OCI-LY7 (cell line): Measurements from ENCODE around the gene FGF1. TPM values are rescaled to one million over a fixed set of nuclear protein-coding genes. Genes with fewer than 3 reads are reported as not detected.

Experiments
- BruUV-seq: library from RNA; stranded (reverse); fragments of 400-500 nt; replicated peaks from 2 replicates; lab custom pipeline; 2021; lab: Mats Ljungman, UMichigan
- CTCF ChIA-PET: fragments of 300-600 bp; sonication (Branson Sonifier 250); formaldehyde crosslinking; loops from one replicate; lab custom pipeline; 2022; ENCODE audit warnings: antibody characterized with exemption; ENCODE audit not compliant: unreplicated experiment; lab: Charles Lee
- POLR2A ChIA-PET: fragments of 300-600 bp; sonication (Branson Sonifier 250); formaldehyde crosslinking; loops from one replicate; lab custom pipeline; 2022; ENCODE audit warnings: antibody characterized with exemption; lab: Charles Lee
- DNase-seq: peaks from one replicate; pipeline ENCODE4 v3.0.0-alpha.2; 2015; ENCODE audit warnings: low spot score
- H2AFZ ChIP-seq: fragments of 200-600 bp; sonication (generic), shearing (Covaris generic); 2 replicates; pipeline ENCODE4 v1.6.1; 2014; ENCODE audit warnings: mild to moderate bottlenecking, antibody characterized with exemption, low read length, moderate library complexity
- H3K27ac ChIP-seq: fragments of 200-600 bp; sonication (generic); 2 replicates; pipeline ENCODE4 v1.5.1; 2014; ENCODE audit warnings: mixed run types, low read depth, mild to moderate bottlenecking, moderate library complexity, low read length, inconsistent platforms; ENCODE audit not compliant: poor library complexity, severe bottlenecking
- H3K36me3 ChIP-seq: fragments of 200-600 bp; sonication (generic); 2 replicates; pipeline ENCODE4 v1.6.1; 2014; ENCODE audit warnings: mild to moderate bottlenecking, antibody characterized with exemption, low read length, moderate library complexity, mixed read lengths; ENCODE audit not compliant: insufficient read depth
- H3K4me1 ChIP-seq: fragments of 200-600 bp; sonication (generic); 2 replicates; pipeline ENCODE4 v1.5.1; 2014; ENCODE audit warnings: mild to moderate bottlenecking, low read length; ENCODE audit not compliant: insufficient read depth, poor library complexity, severe bottlenecking
- H3K4me2 ChIP-seq: fragments of 200-600 bp; sonication (generic); 2 replicates; pipeline ENCODE4 v1.6.1; 2014; ENCODE audit warnings: mild to moderate bottlenecking, low read length
- H3K4me3 ChIP-seq: fragments of 200-600 bp; sonication (generic); 2 replicates; pipeline ENCODE4 v1.5.1; 2014; ENCODE audit warnings: mild to moderate bottlenecking, low read depth, low read length; ENCODE audit not compliant: poor library complexity, severe bottlenecking
- H3K79me2 ChIP-seq: fragments of 200-600 bp; sonication (generic); 2 replicates; pipeline ENCODE4 v1.6.1; 2016; ENCODE audit warnings: low read depth, mild to moderate bottlenecking, low read length, moderate library complexity, mixed read lengths; ENCODE audit not compliant: insufficient read depth
- H3K9me2 ChIP-seq: fragments of 200-600 bp; sonication (generic); 2 replicates; pipeline ENCODE4 v1.6.1; 2016; ENCODE audit warnings: mild to moderate bottlenecking, low read length, mixed read lengths; ENCODE audit not compliant: insufficient read depth
- H3K9me3 ChIP-seq: fragments of 200-600 bp; sonication (generic); 2 replicates; pipeline ENCODE4 v1.6.1; 2014; ENCODE audit warnings: mild to moderate bottlenecking, mixed run types, low read length, mixed read lengths
- H4K20me1 ChIP-seq: fragments of 200-600 bp; sonication (generic); 2 replicates; pipeline ENCODE4 v1.6.1; 2014; ENCODE audit warnings: mild to moderate bottlenecking, antibody characterized with exemption, low read length, moderate library complexity, mixed read lengths; ENCODE audit not compliant: insufficient read depth
- EZH2phosphoT487 ChIP-seq: fragments of 200-600 bp; sonication (generic); IDR thresholded peaks from 2 replicates; pipeline ENCODE4 v1.6.1; 2018; ENCODE audit warnings: low read depth, borderline replicate concordance, mild to moderate bottlenecking, mixed run types, antibody characterized with exemption, low read length, moderate library complexity, mixed read lengths
- intact Hi-C: fragments of 100-400 bp; cut with micrococcal nuclease; formaldehyde crosslinking; loops from one replicate; pipeline ENCODE4 v1.10.0; 2022; ENCODE audit not compliant: unreplicated experiment
- total RNA-seq, 2 experiments: library from RNA; depleted of rRNA in 1 of 2; stranded (reverse); fragments of >200 nt in 1 of 2; shearing (Covaris generic) in 1 of 2; gene quantifications; 2 replicates each; pipeline ENCODE4 v1.2.3, GENCODE V29; 2014 to 2022
- TF ChIP-seq, protein P1 (sequence below): fragments of 200-600 bp; sonication (generic); conservative IDR thresholded peaks from 2 replicates; pipeline ENCODE4 v1.5.1; 2014; ENCODE audit warnings: mild to moderate bottlenecking, antibody characterized with exemption, low read length, moderate library complexity, mixed read lengths

Gene FGF1
- total RNA-seq, 2 experiments from 2014 or later = not detected

DNA sequence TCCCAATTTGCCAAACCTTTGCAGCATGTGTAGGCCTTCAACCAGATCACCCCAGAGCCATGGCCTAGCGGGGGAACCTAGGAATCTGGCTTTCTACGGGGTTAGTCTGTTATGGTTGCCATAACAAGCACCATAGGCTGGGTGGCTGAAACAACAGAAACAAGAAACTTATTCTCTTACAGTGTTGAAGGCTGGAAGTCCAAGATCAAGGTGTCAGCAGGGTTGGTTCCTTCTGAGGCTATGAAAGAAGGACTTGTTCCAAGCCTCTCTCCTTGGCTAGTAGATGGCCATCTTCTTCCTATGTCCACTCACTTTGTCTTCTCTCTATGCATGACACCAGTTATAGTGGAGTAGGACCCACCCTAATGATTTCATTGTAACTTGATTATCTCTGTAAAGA is 6.1 kb downstream of the FGF1 start:
- POLR2A ChIA-PET = no interaction called here
- TF ChIP-seq, protein P1, sequence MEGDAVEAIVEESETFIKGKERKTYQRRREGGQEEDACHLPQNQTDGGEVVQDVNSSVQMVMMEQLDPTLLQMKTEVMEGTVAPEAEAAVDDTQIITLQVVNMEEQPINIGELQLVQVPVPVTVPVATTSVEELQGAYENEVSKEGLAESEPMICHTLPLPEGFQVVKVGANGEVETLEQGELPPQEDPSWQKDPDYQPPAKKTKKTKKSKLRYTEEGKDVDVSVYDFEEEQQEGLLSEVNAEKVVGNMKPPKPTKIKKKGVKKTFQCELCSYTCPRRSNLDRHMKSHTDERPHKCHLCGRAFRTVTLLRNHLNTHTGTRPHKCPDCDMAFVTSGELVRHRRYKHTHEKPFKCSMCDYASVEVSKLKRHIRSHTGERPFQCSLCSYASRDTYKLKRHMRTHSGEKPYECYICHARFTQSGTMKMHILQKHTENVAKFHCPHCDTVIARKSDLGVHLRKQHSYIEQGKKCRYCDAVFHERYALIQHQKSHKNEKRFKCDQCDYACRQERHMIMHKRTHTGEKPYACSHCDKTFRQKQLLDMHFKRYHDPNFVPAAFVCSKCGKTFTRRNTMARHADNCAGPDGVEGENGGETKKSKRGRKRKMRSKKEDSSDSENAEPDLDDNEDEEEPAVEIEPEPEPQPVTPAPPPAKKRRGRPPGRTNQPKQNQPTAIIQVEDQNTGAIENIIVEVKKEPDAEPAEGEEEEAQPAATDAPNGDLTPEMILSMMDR = no peak
- no peak for TF ChIP-seq EZH2phosphoT487
- Histone ChIP-seq H3K4me3 (no peak overlapping the region), H3K9me3 (no peaks in the 10 kb centered on the region), H2AFZ (no peak overlapping the region), H4K20me1 (no peaks in the 10 kb centered on the region), H3K4me1 (no peaks in the 10 kb centered on the region), H3K4me2 (no peak overlapping the region), H3K79me2 (no peaks in the 10 kb centered on the region), H3K9me2 (no peaks in the 10 kb centered on the region), H3K36me3 (no peaks in the 10 kb centered on the region), H3K27ac (no peak overlapping the region)
- intact Hi-C loops = no loop called here
- no TSS peak for BruUV-seq
- no peak for DNase-seq
- CTCF ChIA-PET = no interaction called here

DNA sequence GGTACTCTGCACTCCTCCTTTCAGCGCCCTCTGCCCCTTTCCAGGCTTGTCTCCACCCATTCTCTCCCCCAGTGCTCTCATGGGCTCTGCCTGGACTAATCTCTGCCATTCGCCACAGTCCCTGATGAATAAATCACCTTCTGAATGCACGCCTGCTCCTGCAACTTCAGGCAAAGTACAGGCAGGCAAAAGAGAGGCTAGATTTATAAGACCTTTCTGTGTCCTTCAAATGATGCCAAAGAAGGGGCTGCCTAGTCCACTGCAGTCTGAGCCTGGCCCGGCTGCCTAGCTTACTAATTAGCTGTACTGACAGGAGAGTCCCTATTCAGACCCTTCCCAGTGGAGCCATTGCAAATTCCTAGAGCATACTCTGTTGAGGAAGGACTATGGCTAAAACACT is 7.4 kb downstream of the FGF1 start:
- Histone ChIP-seq H4K20me1 (no peaks in the 10 kb centered on the region), H2AFZ (no peak overlapping the region), H3K79me2 (no peaks in the 10 kb centered on the region), H3K36me3 (no peaks in the 10 kb centered on the region), H3K9me3 (no peaks in the 10 kb centered on the region), H3K4me3 (no peak overlapping the region), H3K4me1 (no peaks in the 10 kb centered on the region), H3K9me2 (no peaks in the 10 kb centered on the region), H3K27ac (no peak overlapping the region), H3K4me2 (no peak overlapping the region)
- CTCF ChIA-PET = no interaction called here
- no peak for DNase-seq
- POLR2A ChIA-PET = no interaction called here
- no TSS peak for BruUV-seq
- intact Hi-C loops = no loop called here
- TF ChIP-seq, protein P1 = no peak
- TF ChIP-seq EZH2phosphoT487 = no peak

DNA sequence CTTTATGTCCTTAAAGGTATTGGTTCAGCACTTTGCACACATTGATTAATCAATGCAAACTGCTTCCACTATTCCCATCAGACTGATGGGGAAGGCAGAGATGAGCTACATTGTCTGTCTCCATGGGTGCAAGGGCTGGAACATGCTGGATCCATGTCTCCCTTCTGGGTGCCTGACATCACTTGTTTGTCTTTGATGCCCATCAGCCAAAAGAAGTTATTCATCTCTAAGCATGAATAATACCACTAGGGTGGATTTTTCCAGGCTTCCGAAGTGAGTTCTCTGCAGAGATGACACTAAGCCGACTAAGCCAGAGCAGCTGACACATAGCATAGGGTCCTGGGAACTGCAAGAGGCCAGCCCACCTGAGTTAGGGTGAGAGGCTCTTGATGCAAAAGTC is 8.7 kb downstream of the FGF1 start:
- H3K4me2 ChIP-seq = no peak overlapping the region
- POLR2A ChIA-PET = interaction anchor here (0.6 kb wide), 1 partner anchor 13 kb away, joined by 3 read pairs; no protein-coding TSS in a partner anchor
- DNase-seq = no peak
- H3K9me2 ChIP-seq = no peaks in the 10 kb centered on the region
- H4K20me1 ChIP-seq = no peaks in the 10 kb centered on the region
- no peaks in the 10 kb centered on the region for H3K9me3 ChIP-seq
- H3K4me1 ChIP-seq = no peaks in the 10 kb centered on the region
- CTCF ChIA-PET = no interaction called here
- no peak overlapping the region for H3K4me3 ChIP-seq
- no peak overlapping the region for H2AFZ ChIP-seq
- H3K79me2 ChIP-seq = no peaks in the 10 kb centered on the region
- intact Hi-C loops = no loop called here
- TF ChIP-seq EZH2phosphoT487 = no peak
- TF ChIP-seq, protein P1 = no peak
- H3K27ac ChIP-seq = no peak overlapping the region
- BruUV-seq = no TSS peak
- no peaks in the 10 kb centered on the region for H3K36me3 ChIP-seq
